GM21423 (cell line): ENCODE measurements around the gene PPFIA1.

ENCODE experiments used
- ATAC-seq: cut with Tn5 transposase; IDR thresholded peaks from one replicate; pipeline ENCODE4 v1.9.1; 2021; ENCODE audit warnings: mild to moderate bottlenecking, moderate library complexity; ENCODE audit not compliant: unreplicated experiment

Gene PPFIA1

DNA sequence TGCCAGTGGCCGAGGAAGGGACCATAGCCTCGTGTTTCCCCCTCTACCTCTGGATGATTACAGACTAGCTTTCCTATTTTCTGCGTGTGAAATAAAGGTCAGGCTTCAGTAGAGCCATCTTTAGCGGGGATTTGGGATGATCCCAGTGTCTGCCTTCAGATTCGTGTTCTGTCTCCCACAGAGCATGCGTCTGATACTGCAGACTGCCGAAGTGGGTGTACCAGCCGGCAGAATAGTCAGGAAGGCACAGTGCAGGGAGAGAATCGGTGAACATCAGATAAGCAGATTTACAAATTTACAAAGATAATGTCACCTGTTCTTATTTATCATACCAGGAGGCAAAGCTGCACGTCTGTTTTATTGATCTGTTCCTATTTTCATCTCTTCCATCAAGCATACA is 138.9 kb downstream of the PPFIA1 start:
- ATAC-seq, result no peak

DNA sequence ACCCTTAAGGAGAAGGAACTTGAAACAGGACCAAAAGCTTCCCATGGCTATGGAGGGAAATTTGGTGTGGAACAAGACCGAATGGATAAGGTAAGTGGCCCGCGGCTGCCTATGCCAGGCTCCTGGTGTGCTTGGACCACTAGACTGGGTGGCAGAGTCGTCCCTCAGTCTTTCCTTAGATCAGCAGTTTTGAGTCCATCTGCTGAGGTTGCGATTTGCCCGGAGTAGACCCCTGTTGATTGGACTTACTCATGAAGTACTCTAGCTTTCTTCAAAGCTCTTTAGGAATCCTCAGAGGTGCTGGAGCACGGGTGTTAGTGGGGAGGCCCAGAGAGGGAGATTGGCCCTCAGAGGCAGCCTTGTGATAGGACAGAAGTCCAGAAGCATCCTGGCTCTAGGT is 139.4 kb downstream of the PPFIA1 start:
- ATAC-seq, result no peak

DNA sequence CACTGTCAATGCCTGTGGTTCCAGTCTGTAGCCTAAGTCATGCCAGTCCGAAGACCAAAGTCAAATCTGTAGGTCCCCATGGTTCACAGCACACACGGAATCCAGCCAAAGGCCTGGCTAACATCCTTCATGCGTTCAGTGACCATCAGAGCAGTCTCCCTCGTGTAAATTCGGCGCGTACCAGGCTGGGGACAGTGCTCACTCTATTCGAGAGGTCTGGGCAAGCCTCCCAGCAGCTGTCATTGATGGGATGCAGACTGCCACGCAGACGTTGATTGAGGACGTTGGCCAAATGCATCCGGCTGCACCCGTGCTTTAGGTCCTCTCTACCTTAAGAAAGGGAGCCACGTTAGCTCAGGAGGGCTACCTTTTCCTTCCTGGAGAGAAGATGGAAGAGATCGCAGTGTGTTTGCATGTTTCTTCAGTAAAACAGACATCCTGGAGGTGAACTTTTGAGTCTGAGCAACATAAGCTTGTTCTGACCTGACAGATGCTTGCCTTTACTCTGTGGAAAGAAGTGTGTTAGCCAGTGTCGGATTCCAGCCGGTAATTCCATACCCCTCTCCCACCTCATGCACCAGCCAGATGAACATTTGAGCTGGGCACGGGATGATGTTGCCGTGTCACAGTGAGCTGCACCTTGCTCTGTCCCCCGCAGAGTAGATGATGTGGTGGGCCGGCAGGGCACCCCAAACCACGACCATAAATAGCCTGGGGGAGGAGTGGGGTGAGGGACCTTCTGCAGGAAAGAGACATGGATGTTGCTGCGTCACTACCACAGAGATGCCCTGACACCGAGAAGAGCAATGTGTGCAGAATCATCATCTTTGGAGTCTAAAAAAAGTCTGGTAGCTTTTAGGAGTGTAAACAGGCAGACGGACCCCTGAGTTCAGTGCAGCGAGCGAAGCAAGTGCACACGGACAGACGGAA is 140.1 kb downstream of the PPFIA1 start:
- no peak for ATAC-seq

DNA sequence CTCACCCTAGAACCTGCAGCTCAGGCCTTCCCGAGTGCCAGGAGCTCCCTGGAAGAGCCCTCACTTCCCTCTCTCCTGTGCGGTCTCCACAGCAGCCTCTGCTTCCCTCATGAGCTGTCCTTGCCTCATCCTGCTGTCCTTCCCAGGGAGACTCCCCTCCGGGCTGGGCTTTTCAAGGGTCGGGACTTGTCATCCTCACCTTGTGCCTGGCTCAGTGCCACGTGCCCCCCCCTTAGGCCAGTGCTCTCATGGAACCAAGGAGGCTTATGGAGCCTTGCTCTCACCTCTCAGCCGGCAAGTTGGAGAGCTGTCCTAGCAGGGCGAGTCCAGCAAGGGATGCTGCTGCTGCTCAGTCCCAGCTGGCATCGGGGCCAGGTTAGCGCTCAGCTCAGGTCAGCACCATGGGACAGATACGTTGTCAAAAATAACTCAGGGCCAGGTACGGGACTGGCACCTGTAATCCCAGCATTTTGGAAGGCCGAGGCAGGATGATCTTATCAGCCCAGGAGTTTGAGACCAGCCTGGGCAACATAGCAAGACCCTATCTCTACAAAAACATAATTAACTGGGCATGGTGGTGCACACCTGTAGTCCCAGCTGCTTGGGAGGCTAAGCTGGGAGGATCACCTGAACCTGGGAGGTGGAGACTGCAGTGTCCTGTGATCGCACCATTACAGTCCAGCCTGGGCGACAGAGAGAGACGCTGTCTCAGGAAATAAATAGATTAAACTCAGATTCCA is 141.4 kb downstream of the PPFIA1 start:
- no peak for ATAC-seq

DNA sequence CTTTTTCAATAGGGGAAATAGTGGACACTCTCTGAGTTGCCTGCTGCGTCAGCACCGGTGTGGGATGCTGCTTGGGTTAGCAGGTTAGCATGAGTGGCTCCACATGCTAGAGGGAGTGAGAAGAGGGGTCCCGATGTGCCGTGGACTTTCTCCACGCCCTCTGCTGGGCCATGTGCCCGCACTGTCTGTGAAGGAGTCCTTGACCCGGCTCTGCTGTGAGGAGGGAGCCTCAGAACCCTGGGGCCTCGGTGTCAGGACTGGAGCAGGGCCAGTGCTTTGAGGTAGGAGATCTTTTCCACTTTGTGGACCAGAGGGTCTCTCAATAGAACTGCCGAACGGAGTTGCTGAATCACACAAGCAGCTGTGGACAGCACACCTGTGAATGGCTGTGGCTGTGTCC is 142.7 kb downstream of the PPFIA1 start:
- ATAC-seq, result no peak

DNA sequence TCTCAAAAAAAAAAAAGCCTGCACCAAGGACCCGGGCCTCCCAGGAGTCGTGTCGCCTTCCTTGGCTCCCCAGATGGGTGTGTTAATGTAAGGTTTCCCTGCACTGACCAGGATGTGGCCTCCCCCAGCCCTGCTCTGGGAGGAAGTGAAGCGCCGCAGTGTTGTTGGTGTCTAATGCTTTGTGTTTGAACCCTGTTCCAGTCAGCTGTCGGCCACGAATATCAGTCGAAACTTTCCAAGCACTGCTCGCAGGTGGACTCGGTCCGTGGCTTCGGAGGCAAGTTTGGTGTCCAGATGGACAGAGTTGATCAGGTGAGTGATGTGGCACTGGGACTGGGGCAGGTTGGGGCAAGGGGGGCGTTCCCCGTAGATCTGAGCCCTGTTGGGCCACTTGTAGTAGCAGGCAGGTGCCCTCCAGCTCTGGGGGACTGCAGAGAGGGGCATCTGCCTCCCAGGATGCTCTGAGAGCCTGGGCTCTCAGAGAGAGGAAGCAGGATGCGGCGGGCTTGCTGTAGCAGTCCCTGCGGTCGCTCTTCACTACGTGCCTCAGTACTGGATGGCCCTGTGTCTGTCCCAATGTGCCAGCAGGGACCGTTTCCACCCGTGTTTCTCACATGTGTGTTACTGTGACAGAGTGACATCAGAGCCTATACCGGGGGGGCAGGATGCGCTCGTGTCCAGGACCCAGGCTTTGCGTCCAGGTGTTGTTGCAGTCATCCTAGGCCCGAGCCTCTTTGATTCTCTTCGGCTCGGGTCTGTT is 144.0 kb downstream of the PPFIA1 start:
- no peak for ATAC-seq

DNA sequence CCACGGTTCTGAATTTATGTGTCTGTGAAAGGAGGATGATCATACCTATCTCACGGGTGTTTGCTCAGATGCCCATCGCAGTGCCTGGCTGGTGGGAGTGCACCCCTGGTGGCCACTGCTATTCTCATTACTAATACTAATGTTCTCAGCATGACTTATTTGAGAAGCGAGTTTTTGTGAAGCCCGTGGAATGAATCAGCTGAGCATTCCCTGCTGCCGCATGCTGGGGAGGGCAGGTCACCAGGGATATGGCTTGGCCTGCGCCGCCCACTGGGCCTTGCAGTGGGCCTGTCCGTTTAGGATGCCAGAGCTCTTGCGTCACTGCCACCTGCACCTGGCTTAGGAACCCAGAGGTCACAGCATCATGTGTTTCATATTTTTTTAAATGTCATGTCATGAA is 144.7 kb downstream of the PPFIA1 start:
- no peak for ATAC-seq

DNA sequence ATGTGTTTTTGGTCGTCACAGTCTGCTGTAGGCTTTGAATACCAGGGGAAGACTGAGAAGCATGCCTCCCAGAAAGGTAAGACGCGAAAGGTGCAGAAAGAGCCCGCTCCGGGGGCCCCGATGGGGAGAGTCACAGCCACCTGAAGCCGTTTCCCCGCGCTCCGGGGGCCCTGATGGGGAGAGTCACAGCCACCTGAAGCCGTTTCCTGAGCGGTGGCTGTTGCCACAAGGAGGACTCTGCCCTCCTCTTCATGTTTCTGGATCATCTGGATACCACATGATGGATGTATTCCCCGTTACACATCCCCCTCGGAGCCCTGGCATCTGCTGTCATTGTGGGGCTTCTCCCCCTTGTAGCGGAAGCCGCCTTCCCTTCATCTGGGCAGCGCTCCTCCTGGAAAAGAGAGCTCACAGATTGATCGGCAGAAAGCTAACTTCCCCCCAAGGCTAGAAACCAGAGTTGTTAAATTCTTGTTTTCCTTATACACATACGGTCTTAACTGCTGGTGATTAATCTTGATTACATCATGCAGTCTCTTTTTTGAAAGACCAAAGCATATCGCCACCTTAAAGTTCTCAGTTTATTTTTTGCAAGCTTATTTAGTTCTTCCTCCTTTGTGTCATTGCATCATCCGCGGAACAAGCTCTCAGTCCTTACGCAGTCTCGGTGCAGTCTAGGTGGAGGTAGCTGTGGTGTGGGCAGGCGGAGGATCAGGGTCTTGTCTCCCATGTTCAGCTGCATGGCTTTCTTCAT is 145.3 kb downstream of the PPFIA1 start:
- ATAC-seq, result no peak

DNA sequence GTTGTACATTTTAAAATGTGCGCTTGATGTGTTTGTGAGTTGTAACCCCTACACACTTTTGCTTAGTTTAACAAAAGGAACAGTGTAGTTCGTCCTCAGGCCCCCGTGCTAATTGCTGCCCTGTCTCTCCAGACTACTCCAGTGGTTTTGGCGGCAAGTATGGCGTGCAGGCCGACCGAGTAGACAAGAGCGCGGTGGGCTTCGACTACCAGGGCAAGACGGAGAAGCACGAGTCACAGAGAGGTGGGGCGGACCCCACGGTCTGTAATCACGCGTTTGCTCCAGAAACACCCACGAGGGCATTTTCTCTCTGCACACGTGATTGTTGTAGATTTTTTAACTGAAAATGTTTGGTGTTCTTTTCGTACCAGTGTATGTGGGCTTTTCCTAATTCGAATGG is 146.4 kb downstream of the PPFIA1 start:
- ATAC-seq, result no peak

DNA sequence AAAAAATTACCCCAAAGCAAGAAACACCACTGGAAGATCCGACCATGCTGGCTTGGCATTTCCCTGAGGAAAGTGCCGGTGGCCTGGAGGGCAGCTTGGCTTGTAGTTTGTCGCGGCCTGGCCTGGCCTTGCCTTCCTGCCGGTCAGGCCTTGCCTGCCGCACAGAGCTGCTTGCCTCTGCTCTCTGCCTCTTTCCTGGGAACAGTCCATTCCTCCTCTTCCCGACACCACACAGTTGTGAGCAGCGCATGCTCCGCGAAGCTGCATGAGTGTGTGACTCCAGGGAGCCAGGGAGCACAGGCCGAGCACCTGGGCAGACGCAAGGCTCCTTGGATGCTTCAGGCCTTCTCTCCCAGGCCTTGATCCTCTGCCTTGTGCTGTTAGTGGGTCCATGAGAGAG is 147.6 kb downstream of the PPFIA1 start:
- ATAC-seq, result no peak

DNA sequence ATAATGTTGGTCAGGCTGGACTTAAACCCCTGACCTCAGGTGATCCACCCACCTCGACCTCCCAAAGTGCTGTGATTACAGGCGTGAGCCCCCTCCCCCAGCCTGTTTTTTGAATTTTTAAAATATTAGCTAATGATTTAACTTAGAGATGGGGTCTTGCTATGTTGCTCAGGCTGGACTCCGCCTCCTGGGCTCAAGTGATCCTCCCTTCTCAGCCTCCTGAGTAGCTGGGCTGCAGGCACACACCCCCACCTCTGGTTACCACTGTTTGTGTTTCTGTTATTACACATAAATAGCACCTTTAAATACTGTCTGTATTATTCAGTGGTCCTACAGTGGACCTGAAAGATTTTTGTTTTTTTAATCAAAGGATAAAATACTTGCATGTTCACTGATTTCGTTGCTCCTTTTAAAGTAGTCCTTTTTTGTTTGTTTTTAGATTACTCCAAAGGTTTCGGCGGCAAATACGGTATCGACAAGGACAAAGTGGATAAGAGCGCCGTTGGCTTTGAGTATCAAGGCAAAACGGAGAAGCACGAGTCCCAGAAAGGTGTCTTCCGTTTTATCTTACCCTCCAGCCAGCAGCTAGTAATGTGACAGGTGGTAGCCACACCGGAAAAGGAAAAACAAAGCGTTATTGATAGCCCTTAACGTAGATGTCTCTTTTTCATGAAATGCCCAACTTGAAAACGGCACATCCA is 149.0 kb downstream of the PPFIA1 start:
- no peak for ATAC-seq

DNA sequence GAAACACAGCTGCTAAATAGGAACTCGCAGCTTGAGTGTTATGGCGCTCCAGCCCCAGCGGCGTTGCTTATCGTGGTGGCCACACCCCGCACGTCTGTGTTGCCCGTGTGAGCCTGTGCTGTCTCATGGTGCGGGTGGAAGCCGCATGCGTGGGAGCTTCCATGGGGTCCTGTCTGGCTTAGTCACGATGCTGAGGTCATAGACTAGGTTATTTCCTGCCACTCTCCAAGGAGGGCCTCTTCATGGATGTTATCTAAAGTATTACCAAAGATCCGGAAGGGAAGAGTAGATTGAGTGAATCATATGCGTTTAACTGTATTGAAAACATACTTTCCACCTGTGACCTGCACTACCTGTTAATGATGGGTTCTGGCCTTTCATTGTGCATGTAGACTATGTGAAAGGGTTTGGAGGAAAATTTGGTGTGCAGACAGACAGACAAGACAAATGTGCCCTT is 149.5 kb downstream of the PPFIA1 start:
- no peak for ATAC-seq

DNA sequence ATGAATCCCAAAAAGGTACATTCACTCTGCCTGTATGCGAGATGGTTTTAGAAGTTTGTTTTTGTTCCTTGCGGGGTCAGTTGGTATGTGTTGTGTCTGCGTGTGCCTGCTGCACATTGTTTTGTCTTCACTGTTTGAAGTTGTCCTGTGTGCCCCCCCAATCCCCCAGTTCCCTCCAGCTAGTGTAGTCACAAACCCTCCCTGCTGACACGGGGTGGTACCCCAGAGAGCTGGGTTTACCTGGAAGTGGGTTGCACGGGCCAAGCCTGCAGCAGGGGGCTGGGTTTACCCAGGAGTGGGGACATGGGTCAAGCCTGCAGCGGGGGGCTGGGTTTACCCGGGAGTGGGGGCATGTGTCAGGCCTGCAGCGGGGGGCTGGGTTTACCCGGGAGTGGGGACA is 150.0 kb downstream of the PPFIA1 start:
- ATAC-seq, result no peak

DNA sequence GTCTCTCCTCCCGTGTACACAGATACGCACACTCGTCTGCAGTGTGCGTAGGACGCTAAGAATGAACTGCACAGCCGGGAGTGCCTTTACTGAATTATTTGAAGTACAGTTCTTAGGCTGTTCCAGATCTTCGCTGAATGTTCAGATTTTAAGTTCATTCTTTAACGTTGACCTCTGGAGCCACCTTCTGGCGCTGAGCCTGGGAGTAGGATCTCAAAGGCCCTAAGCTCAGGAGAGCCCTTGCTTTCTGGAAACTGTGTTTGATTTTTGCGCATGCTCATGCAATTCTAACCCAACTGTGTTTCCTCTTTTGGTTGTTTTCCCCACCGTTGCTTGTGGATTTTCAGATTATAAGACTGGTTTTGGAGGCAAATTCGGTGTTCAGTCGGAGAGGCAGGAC is 150.6 kb downstream of the PPFIA1 start:
- no peak for ATAC-seq

DNA sequence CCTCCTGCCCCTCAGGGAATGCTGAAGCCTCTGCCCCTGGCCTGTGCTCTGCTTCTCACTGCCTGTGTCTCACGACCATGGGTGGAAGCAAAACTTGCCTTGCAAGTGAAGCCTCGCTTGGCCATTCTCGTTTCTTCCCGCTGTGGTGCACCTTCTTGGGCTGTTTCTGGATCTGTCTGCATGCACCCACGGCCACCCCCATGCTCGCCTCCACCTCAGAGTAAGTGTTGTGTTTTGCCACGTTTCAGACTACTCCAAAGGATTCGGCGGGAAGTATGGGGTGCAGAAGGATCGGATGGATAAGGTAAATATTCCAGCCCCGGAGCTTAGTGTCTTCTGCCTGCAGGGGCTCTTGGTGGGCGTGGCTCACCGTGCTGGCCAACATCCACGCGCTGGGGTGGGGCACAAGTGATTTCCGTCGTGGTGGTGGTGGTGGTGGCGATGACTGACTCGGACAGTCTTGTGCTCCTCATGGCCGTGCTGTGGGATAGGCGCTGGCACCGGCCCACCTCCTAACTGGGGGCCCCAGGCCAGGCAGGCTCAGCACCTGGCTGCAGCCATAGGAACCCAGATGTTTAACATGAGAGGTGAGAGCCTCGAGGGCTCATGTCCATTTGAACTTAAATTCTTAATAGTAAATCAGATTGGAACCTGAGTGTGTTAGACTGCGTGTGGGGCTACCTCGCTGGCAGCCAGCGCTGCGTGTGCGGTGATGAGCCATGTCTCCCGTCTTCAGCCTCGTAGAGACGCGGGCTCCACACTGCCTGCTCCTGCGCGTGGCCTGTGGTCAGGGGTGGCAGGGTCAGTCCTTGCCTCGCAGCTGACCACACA is 152.4 kb downstream of the PPFIA1 start:
- no peak for ATAC-seq

DNA sequence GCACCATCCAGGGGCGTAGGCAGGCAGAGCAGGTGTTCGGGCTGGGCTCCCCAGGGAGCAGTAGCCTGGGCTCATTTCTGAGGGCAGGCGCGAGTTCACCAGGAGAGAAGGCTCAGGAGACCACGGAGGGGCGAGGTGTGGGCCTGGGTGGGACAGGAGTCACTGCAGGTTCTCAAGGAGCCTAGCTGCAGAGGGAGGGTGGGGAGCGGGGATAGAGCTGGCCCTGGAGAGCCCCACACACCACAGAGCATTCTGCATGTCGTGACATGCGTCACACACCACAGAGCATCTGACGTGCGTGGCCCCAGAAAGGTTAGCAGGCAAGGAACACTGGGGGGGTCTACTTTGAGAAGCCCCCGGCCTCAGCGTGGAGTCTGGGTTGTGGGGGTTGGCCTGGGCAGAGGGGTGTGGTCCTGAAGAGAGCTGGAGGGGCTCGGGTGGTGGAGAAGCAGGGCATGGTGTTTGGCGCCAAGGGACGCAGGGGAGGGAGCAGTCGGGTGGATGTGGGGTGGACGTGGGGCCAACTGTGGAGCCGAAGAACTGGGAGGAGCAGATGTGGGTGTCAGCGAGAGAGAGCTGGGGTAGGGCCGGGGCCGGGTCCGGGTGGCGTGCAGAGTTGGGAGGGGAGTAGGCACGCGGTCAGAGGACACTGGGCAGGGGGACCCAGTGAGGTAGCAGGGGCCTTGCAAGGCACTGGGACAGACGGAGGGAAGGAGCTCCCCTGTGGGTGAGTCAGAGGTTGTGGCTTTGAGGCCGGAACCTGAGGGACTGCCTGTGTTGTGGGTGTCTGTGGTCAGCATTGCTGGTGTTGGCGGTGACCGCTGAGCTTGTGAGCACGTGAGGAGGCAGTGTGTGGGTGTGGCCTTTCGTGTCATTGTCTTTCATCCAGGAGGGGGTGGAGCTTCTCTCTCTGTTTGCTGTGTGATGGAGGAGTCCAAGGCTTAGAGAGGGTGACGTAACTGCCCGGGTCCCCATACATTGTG is 153.3 kb downstream of the PPFIA1 start:
- ATAC-seq, result no peak

DNA sequence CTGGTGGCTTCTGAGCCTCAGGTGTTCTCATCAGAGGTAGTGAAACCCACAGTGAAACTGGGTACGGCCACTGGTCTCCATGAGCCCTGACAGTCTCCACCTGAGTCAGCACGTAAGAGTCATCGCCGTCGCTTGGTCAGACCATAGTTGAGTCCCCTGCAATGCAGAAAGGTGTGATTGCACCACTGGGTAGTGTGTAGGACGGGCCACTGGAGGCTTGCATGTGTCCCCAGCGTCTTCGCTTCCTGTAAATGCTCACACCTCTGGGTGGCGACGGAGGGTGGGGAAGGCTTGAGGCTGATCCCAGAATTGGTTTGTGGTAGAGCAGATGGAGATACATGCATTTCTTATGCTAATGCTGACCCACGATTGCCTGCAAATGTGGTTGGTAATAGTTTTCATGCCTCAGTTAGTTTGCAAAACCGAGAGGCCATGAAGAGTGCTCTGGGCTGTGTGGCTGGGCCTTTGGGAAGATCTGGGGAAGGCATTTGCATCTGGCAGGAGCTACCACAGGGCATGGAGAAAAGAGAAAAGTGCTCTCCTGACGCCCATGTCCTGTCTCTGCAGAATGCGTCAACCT is 154.4 kb downstream of the PPFIA1 start:
- ATAC-seq, result no peak

DNA sequence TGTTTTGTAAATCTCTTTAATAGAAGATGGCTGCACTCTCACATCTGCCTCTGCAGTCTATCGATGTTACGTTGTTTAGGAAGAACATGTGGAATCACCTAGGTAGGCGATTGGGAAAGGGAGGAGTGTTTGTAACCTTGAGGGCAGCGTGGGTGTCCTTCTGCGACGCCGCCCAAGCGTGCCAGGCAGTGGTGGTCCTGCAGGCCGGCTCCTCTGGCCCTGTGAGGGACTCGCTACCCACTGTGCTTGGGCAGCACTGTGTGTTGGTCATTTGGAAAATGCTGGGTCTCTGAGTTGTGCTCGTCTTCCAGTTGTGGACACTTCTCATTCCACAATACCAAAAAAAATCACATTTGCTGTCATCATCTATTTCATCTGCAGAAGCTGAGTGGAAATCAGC is 156.9 kb downstream of the PPFIA1 start:
- ATAC-seq, result no peak
